22Rv1 (cell line): ENCODE results near the gene TYMP.

Experiments used
- H3K27ac ChIP-seq: fragments of 450-650 bp; 2 replicates; pipeline ENCODE4 v1.5.1; 2017
- CTCF ChIP-seq: fragments of 450-650 bp; IDR thresholded peaks from 2 replicates; pipeline ENCODE4 v1.5.1; 2017; ENCODE audit warnings: mild to moderate bottlenecking
- ZFX ChIP-seq: fragments of 450-650 bp; IDR thresholded peaks from 2 replicates; pipeline ENCODE4 v1.6.1; 2017; ENCODE audit warnings: antibody characterized with exemption, borderline replicate concordance

The TYMP gene

DNA sequence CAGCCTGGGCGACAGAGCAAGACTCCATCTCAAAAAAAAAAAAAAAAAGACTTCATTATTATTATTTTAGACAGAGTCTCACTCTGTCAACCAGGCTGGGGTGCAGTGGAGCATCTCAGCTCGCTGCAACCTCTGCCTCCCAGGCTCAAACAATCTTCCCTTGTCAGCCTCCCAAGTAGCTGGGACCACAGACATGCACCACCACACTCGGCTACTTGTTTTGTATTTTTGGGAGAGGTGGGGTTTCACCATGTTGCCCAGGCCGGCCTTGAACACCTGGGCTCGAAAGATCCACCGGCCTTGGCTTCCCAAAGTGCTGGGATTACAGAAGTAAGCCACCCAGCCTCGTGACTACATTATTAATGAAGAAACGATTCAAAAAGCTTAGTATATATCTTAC, 5.3 kb upstream of the TYMP start:
- H3K27ac ChIP-seq: no peak overlapping the region
- TF ChIP-seq CTCF: no peak
- no peak for TF ChIP-seq ZFX

- peak overlapping the region; percentile 99 for H3K27ac ChIP-seq
Measured at GRCh38 chr22:50533856-50534711, 4.3 kb upstream of the TYMP start.

DNA sequence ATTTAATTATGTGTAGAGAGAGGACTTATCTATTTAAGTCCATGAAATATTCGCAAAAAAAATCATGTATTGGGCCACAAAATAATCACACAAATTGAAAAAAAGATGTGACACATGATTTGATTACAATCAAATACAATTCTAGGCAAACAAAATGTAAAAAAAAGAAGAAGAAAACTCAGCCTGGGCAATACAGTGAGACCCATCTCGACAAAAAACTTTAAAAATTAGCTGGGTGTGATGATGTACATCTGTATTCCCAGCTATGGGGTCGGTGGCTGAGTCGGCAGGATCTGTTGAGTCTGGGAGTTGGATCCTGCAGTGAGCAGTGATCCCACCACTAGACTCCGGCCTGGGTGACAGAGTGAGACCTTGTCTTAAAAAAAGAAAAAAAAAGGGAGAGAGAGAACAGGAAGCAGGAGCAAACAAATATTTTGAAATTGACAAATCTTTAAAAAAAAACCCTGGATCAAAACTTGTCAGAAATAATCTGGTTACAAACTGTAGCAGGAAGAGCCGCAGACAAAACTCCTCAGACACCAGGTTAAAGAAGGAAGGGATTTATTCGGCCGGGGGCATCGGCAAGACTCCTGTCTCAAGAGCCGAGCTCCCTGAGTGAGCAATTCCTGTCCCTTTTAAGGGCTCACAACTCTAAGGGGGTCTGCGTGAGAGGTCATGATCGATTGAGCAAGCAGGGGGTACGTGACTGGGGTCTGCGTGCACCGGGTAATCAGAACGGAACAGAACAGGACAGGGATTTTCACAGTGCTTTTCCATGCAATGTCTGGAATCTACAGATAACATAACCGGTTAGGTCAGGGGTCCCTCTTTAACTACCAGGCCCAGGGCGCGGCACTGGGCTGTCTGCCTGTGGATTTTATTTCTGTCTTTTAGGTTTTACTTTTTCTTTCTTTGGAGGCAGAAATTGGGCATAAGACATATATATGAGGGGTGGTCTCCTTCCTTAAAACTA, 3.3 kb upstream of the TYMP start:
- peak overlapping the region; percentile 99 for H3K27ac ChIP-seq
- no peak for TF ChIP-seq CTCF
- no peak for TF ChIP-seq ZFX

- TF ChIP-seq CTCF: no peak
- TF ChIP-seq ZFX: no peak
- H3K27ac ChIP-seq: peak overlapping the region; percentile 99
Measured at GRCh38 chr22:50531962-50532674, 2.3 kb upstream of the TYMP start.

GRCh38 chr22:50531546-50531961, 1.7 kb upstream of the TYMP start:
- TF ChIP-seq CTCF (no peak), ZFX (no peak)
- peak overlapping the region; percentile 99 for H3K27ac ChIP-seq

- peak overlapping the region; percentile 99 for H3K27ac ChIP-seq
- TF ChIP-seq CTCF (no peak), ZFX (no peak)
Measured at GRCh38 chr22:50530877-50531545, 1.2 kb upstream of the TYMP start.

- H3K27ac ChIP-seq: peak overlapping the region; percentile 99
- TF ChIP-seq CTCF (no peak), ZFX (no peak)
Measured at GRCh38 chr22:50530580-50530876, 716 bp upstream of the TYMP start.
